Common myeloid progenitor, CD34-positive (primary cell): ENCODE measurements around the gene CRYGS.

Source experiments
- CTCF ChIA-PET: fragments of 350-600 bp; sonication (Branson Sonifier 250); formaldehyde crosslinking; loops from one replicate; lab custom pipeline; 2021; ENCODE audit warnings: antibody characterized with exemption; lab: Charles Lee
- POLR2A ChIA-PET: fragments of 350-600 bp; sonication (Branson Sonifier 250); formaldehyde crosslinking; loops from one replicate; lab custom pipeline; 2021; ENCODE audit warnings: antibody characterized with exemption; lab: Charles Lee
- DNase-seq, 3 donors: peaks; one replicate each; pipeline versions ENCODE4 v3.0.0 to v3.0.0-alpha.2; 2013
- H3K27ac ChIP-seq, 2 experiments: 1 replicate in 1 of 2; 2 replicates in 1 of 2; pipeline ENCODE4 v1.7.0; 2013; ENCODE audit warnings: inconsistent platforms in 2 of 2, low read length in 2 of 2, mild to moderate bottlenecking in 2 of 2, low read depth in 1 of 2, moderate library complexity in 1 of 2; ENCODE audit not compliant: severe bottlenecking in 2 of 2, insufficient read depth in 1 of 2, poor library complexity in 1 of 2
- H3K27me3 ChIP-seq, 5 experiments: replicated peaks in 2 of 5; 1 replicate in 3 of 5; 2 replicates in 2 of 5; pipeline versions ENCODE4 v1.6.1 to v1.7.0; 2013; ENCODE audit warnings: low read length in 4 of 5, mild to moderate bottlenecking in 2 of 5, moderate library complexity in 2 of 5, inconsistent platforms in 1 of 5; ENCODE audit not compliant: insufficient read depth in 5 of 5, control insufficient read depth in 4 of 5
- H3K36me3 ChIP-seq, 4 experiments: 1 replicate in 2 of 4; 2 replicates in 2 of 4; pipeline versions ENCODE4 v1.6.1 to v1.7.0; 2013; ENCODE audit warnings: low read length in 3 of 4, control low read depth in 1 of 4, mild to moderate bottlenecking in 1 of 4; ENCODE audit not compliant: control insufficient read depth in 4 of 4, insufficient read depth in 4 of 4
- H3K4me1 ChIP-seq, 4 experiments: 1 replicate in 3 of 4; 2 replicates in 1 of 4; pipeline versions ENCODE4 v1.6.1 to v1.7.1; 2013; ENCODE audit warnings: low read length in 3 of 4, mild to moderate bottlenecking in 3 of 4, control low read depth in 1 of 4, inconsistent platforms in 1 of 4, moderate library complexity in 1 of 4; ENCODE audit not compliant: control insufficient read depth in 4 of 4, insufficient read depth in 4 of 4; ENCODE audit errors: control extremely low read depth in 1 of 4
- H3K4me3 ChIP-seq, 7 experiments: 1 replicate in 4 of 7; 2 replicates in 3 of 7; pipeline versions ENCODE4 v1.5.1 to v1.7.0; 2013; ENCODE audit warnings: mild to moderate bottlenecking in 7 of 7, low read length in 6 of 7, moderate library complexity in 6 of 7, inconsistent platforms in 2 of 7, low read depth in 2 of 7, control low read depth in 1 of 7; ENCODE audit not compliant: insufficient read depth in 4 of 7, control insufficient read depth in 1 of 7; ENCODE audit errors: extremely low read depth in 1 of 7
- H3K9me3 ChIP-seq, 5 experiments: 1 replicate in 4 of 5; 2 replicates in 1 of 5; pipeline versions ENCODE4 v1.6.1 to v1.7.1; 2013; ENCODE audit warnings: low read length in 4 of 5, mild to moderate bottlenecking in 2 of 5, inconsistent platforms in 1 of 5, low read depth in 1 of 5, moderate library complexity in 1 of 5; ENCODE audit not compliant: control insufficient read depth in 4 of 5, insufficient read depth in 2 of 5; ENCODE audit errors: control extremely low read depth in 1 of 5
- WGBS: methylation state at CpG from one replicate; pipeline ENCODE4 v1.1.5; 2013; ENCODE audit not compliant: insufficient coverage; 5-methylcytosine and 5-hydroxymethylcytosine counted together

CRYGS gene

GRCh38 chr3:186567072-186567921 is 23.1 kb upstream of the CRYGS start, which contains the start of gene TBCCD1:
TSS of gene TBCCD1 (minus strand) at chr3:186567339. CDS start at chr3:186564329, 3,010 bp downstream.
- DNase-seq: peak; percentile 92 to 94 (median 92)
- ChIA-PET POLR2A (interaction anchor here (0.5 kb wide), 1 partner anchor 41 kb away, joined by 3 read pairs; no protein-coding TSS in a partner anchor), CTCF (interaction anchor here (1.1 to 1.6 kb wide), 2 partner anchors 10 to 590 kb away, joined by 3 to 8 read pairs; no protein-coding TSS in a partner anchor)
- Histone ChIP-seq H3K27ac (peak within 1 kb of the TSS; percentile 67 to 93), H3K9me3 (no peaks in the 10 kb centered on the region), H3K4me1 (peaks cover 24 to 39% (median 33%) of the 10 kb centered on the region in 4 experiments), H3K36me3 (peaks cover 0 to 3% (median 2%) of the 10 kb centered on the region in 4 experiments), H3K27me3 (no peaks in the 10 kb centered on the region), H3K4me3 (peak within 1 kb of the TSS; percentile 89 to 97 (median 96))
- WGBS: 0% methylated on average over 57 of the region's 66 CpGs

DNA sequence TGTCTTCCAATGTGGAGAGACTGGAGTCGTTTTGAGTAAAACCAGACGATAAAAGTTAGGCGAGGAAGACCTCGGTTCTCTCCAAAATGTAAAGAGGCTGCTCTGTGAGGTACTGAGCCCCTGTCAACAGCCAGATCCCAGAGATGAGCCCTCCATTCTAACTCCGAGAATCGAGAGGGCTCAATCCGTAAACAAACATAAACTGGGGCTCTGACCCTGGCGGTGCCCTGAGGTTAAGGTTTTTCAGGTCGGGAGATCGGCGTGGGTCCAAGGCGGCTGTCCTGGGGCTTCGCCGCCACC is 22.5 kb upstream of the CRYGS start:
- Histone ChIP-seq H3K27ac (peak overlapping the region; percentile 67 to 93), H3K27me3 (no peaks in the 10 kb centered on the region), H3K4me3 (peak overlapping the region; percentile 89 to 97 (median 96)), H3K4me1 (peaks cover 20 to 35% (median 31%) of the 10 kb centered on the region in 4 experiments), H3K36me3 (peaks cover 0 to 7% (median 2%) of the 10 kb centered on the region in 4 experiments), H3K9me3 (no peaks in the 10 kb centered on the region)
- POLR2A ChIA-PET: interaction anchor here (0.6 kb wide), 1 partner anchor 39 kb away, joined by 4 read pairs; no protein-coding TSS in a partner anchor
- CTCF ChIA-PET: interaction anchor here (0.8 to 1.6 kb wide), 7 partner anchors 10 to 623 kb away, joined by 3 to 8 read pairs (median 3); no protein-coding TSS in a partner anchor
- no peak for DNase-seq
- under 1% methylated on average over 12 of the region's 14 CpGs for WGBS

DNA sequence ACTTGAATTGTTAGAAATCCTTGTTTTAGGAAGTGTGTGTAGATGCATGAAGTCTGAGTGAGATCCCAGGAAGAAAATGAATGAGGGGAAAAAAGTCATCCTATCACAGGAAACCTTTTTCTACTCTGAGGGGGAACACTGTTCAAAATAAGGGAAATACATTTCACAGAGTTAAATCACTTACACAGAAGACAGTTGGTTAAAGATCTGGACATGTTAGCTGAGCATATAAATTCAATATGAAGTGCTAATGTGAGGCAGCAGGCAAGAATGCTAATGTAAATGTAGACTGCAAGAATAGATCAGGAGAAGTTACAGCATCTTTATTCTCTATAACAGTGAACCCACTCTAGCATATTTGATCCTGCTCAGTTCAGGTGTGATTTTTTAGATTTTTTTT is 20.4 kb upstream of the CRYGS start:
- ChIA-PET POLR2A (no interaction called here), CTCF (interaction anchor here (1.2 kb wide), 2 partner anchors 9 to 305 kb away, joined by 3 read pairs; no protein-coding TSS in a partner anchor)
- peaks cover 0 to 7% (median 2%) of the 10 kb centered on the region in 4 experiments for H3K36me3 ChIP-seq
- no peaks in the 10 kb centered on the region for H3K27me3 ChIP-seq
- peaks cover 11 to 22% (median 18%) of the 10 kb centered on the region in 4 experiments for H3K4me1 ChIP-seq
- no peaks in the 10 kb centered on the region for H3K9me3 ChIP-seq
- no peak overlapping the region for H3K4me3 ChIP-seq
- DNase-seq: no peak
- H3K27ac ChIP-seq: no peak overlapping the region

DNA sequence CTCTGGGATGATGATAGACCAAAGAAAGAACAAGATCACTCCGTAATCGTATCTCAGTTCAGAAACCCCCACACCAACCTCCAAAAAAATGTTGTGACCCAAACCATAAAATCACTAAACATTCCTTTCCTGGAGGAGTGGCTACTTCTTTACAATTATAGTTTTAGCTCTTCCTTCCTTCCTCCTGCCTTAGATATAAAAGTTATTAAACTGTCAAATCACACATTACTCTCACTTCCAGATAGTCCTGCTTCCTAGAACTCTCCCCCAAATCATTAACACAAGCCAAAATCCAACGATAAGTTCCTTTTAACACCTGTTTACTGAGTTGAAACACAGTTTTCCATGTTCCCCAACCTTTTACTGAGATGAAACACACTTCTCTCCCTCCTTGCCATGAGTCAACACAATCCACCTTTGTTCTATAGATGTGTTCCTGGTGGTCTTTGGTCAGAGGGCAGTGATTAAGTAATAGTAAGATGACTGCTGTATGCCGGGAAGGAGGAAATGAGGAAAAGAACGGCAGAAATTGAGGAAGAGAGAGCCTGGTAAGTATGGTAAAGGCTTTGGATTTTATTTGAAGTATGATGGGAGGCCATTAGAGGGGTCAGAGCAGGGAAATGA is 8.3 kb upstream of the CRYGS start:
- CTCF ChIA-PET: interaction anchor here (0.9 to 1.1 kb wide), 3 partner anchors 14 to 349 kb away, joined by 3 read pairs; no protein-coding TSS in a partner anchor
- no peak for DNase-seq
- Histone ChIP-seq H3K4me1 (no peaks in the 10 kb centered on the region), H3K27ac (no peak overlapping the region), H3K9me3 (no peaks in the 10 kb centered on the region), H3K4me3 (no peak overlapping the region), H3K27me3 (no peaks in the 10 kb centered on the region), H3K36me3 (peaks cover 18 to 69% (median 34%) of the 10 kb centered on the region in 4 experiments)
- 85% methylated on average over 5 of the region's 5 CpGs for WGBS
- POLR2A ChIA-PET: interaction anchor here (0.6 kb wide), 2 partner anchors 14 to 37 kb away, joined by 3 read pairs; no protein-coding TSS in a partner anchor

DNA sequence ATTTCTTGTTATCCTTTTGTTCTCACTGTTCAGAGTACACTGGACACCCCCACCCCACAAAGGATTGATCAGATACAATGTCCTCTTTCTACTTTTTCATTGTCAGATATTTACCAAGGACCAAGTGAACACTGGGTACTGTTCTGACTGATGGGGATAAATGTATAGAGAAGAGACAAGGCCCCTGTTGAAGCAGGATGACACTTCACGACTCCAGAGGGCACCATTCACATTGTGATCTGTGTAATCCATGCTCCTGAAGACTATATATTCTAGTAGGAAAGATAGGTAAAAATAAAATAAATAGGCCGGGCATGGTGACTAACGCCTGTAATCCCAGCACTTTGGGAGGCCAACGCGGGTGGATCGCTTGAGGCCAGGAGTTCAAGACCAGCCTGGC is 7.2 kb upstream of the CRYGS start:
- H3K36me3 ChIP-seq: peaks cover 12 to 58% (median 28%) of the 10 kb centered on the region in 4 experiments

DNA sequence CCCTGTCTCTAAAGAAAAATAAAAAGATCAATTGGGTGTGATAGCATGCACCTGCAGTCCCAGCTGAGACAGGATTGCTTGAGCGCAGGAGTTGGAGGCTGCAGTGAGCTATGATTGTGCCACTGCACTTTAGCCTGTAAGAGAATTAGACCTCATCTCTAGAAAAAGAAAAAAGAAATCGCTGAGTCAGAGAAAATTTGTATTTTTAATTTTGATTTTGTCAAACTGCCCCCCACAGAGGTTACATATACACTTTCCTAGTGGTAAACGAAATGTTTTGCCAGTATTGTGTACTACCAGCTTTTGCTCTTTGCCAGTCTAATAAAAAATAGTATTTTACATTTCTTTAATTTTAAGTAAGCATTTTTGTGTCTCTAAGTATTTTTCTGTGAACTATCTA is 5.3 kb upstream of the CRYGS start:
- Histone ChIP-seq H3K4me1 (no peaks in the 10 kb centered on the region), H3K36me3 (peaks cover 9 to 49% (median 18%) of the 10 kb centered on the region in 4 experiments), H3K27me3 (no peaks in the 10 kb centered on the region), H3K27ac (no peak overlapping the region), H3K9me3 (no peaks in the 10 kb centered on the region), H3K4me3 (no peak overlapping the region)
- DNase-seq: no peak
- 100% methylated on average over 1 of the region's 3 CpGs for WGBS
- CTCF ChIA-PET: interaction anchor here (0.7 to 3.1 kb wide), 8 partner anchors 10 to 291 kb away, joined by 3 to 15 read pairs (median 3); no protein-coding TSS in a partner anchor
- POLR2A ChIA-PET: interaction anchor here (0.6 kb wide), 1 partner anchor 626 kb away, joined by 3 read pairs; no protein-coding TSS in a partner anchor

More for the DNA sequence above, 7.2 kb upstream of the CRYGS start:
- Histone ChIP-seq H3K4me1 (no peaks in the 10 kb centered on the region), H3K27me3 (no peaks in the 10 kb centered on the region), H3K4me3 (no peak overlapping the region), H3K27ac (no peak overlapping the region), H3K9me3 (no peaks in the 10 kb centered on the region)
- POLR2A ChIA-PET: no interaction called here
- CTCF ChIA-PET: interaction anchor here (1.1 kb wide), 1 partner anchor 12 kb away, joined by 3 read pairs; no protein-coding TSS in a partner anchor
- WGBS: 98% methylated on average over 6 of the region's 6 CpGs
- DNase-seq: no peak
